Measurements from ENCODE around the gene WDR1.

- TF ChIP-seq GATA2 (IDR thresholded peaks at IDR 0.05; ENCODE audit: low read depth, low read length) (no peak), GATA3 (IDR thresholded peaks at IDR 0.05; ENCODE audit: low read depth, low read length) (no peak)
Observed at GRCh38 chr4:10026485-10026884, 90.1 kb downstream of the WDR1 start.

All from SH-SY5Y (cell line).